Prostate gland (tissue), 2 donors: ENCODE measurements around the gene LPCAT1.

Experiments
- CTCF ChIP-seq, 4 experiments: fragments of 200-600 bp in 2 of 4; fragments of 450-650 bp in 2 of 4; sonication (generic) in 2 of 4; IDR thresholded peaks; 1 replicate in 3 of 4; 2 replicates in 1 of 4; pipeline ENCODE4 v1.5.1; 2016 to 2019; ENCODE audit warnings: antibody characterized with exemption in 4 of 4, mild to moderate bottlenecking in 2 of 4, moderate library complexity in 2 of 4
- POLR2A ChIP-seq: fragments of 450-650 bp; IDR thresholded peaks from one replicate; pipeline ENCODE4 v1.6.1; 2016; ENCODE audit warnings: antibody characterized with exemption, mild to moderate bottlenecking

GRCh38 chr5:1443991-1444360 lies 79.8 kb downstream of the LPCAT1 start:
- TF ChIP-seq CTCF (IDR thresholded peaks at IDR 0.05): no peak
- no peak for TF ChIP-seq POLR2A
